ENCODE measurements around the gene EVI5L. TPM values are rescaled to one million over a fixed set of nuclear protein-coding genes. Genes with fewer than 3 reads are reported as not detected.

Gene EVI5L
- total and polyA plus RNA-seq, 2 of the 13 experiments (the other 11 are each of a cell fraction or from before 2014, with no cell fraction given): 1.7 to 2.4 TPM

- no peak for TF ChIP-seq RORA (CRISPR knock-in tag; IDR thresholded peaks at IDR 0.05)
- no peak for TF ChIP-seq ZNF451 (CRISPR knock-in tag; IDR thresholded peaks at IDR 0.05)
- no peak for TF ChIP-seq FOXC1 (CRISPR knock-in tag; IDR thresholded peaks at IDR 0.05; ENCODE audit: borderline replicate concordance)
- TF ChIP-seq ZFP36L2 (CRISPR knock-in tag; IDR thresholded peaks at IDR 0.05): no peak
- TF ChIP-seq ESRRA (CRISPR knock-in tag; IDR thresholded peaks at IDR 0.05; ENCODE audit: low read depth): peak; percentile 56; the same call in 1 of the 2 replicates
- peak; percentile 34; the same call in 1 of the 2 replicates for TF ChIP-seq RXRA (CRISPR knock-in tag; IDR thresholded peaks at IDR 0.05)
- no peak for TF ChIP-seq SIN3B (IDR thresholded peaks at IDR 0.05; ENCODE audit: low read length)
- TF ChIP-seq TARDBP (CRISPR knock-in tag; IDR thresholded peaks at IDR 0.05): 0 out of 2 replicates have a peak, but pooled peaks have one; percentile 23
- TF ChIP-seq ZBTB3 (CRISPR knock-in tag; IDR thresholded peaks at IDR 0.05; ENCODE audit: borderline replicate concordance, low read depth): 0 out of 2 replicates have a peak, but pooled peaks have one; percentile 15
- TF ChIP-seq ZFP91 (CRISPR knock-in tag; IDR thresholded peaks at IDR 0.05; ENCODE audit: borderline replicate concordance): 0 out of 2 replicates have a peak, but pooled peaks have one; percentile 4
- peak; percentile 18; the same call in 1 of the 2 replicates for TF ChIP-seq WIZ (CRISPR knock-in tag; IDR thresholded peaks at IDR 0.05)
- 0 out of 2 replicates have a peak, but pooled peaks have one; percentile 42 for TF ChIP-seq ZNF558 (CRISPR knock-in tag; IDR thresholded peaks at IDR 0.05; ENCODE audit: borderline replicate concordance)
- 0 out of 2 replicates have a peak, but pooled peaks have one; percentile 44 for TF ChIP-seq MAF1 (CRISPR knock-in tag; IDR thresholded peaks at IDR 0.05; ENCODE audit: borderline replicate concordance)
- TF ChIP-seq NR2F6 (IDR thresholded peaks at IDR 0.05): no peak
- 0 out of 2 replicates have a peak, but pooled peaks have one; percentile 23 for TF ChIP-seq NR2F6 (CRISPR knock-in tag; IDR thresholded peaks at IDR 0.05)
- 0 out of 2 replicates have a peak, but pooled peaks have one; percentile 27 for TF ChIP-seq MTA1 (CRISPR knock-in tag; IDR thresholded peaks at IDR 0.05; ENCODE audit: borderline replicate concordance)
- no peak for TF ChIP-seq SMAD9 (CRISPR knock-in tag; IDR thresholded peaks at IDR 0.05)
- 0 out of 2 replicates have a peak, but pooled peaks have one; percentile 70 for TF ChIP-seq ZNF567 (CRISPR knock-in tag; IDR thresholded peaks at IDR 0.05; ENCODE audit: borderline replicate concordance)
- no peak for TF ChIP-seq ATRX (CRISPR knock-in tag; IDR thresholded peaks at IDR 0.05; ENCODE audit: borderline replicate concordance)
- TF ChIP-seq AGO2 (optimal IDR thresholded peaks at IDR 0.05; ENCODE audit: low read depth, low read length): peak; percentile 44
- TF ChIP-seq ZBTB46 (CRISPR knock-in tag; IDR thresholded peaks at IDR 0.05; ENCODE audit: borderline replicate concordance): no peak
- TF ChIP-seq POLR2A (IDR thresholded peaks at IDR 0.05; ENCODE audit: insufficient read depth in 1 of 2, low read depth in 2 of 2, low read length in 2 of 2): 0 out of 4 replicates have a peak, but pooled peaks have one; percentile 8
- no peak for TF ChIP-seq ZNF674 (CRISPR knock-in tag; IDR thresholded peaks at IDR 0.05; ENCODE audit: low read depth)
- no peak for TF ChIP-seq TBL1XR1 (IDR thresholded peaks at IDR 0.05; ENCODE audit: borderline replicate concordance, low read length, partially characterized antibody)
- TF ChIP-seq SALL1 (CRISPR knock-in tag; IDR thresholded peaks at IDR 0.05): no peak
- no peak for TF ChIP-seq FOSL2 (CRISPR knock-in tag; IDR thresholded peaks at IDR 0.05)
- TF ChIP-seq ZNF317 (CRISPR knock-in tag; IDR thresholded peaks at IDR 0.05): 0 out of 2 replicates have a peak, but pooled peaks have one; percentile 26
- TF ChIP-seq KDM6A (CRISPR knock-in tag; IDR thresholded peaks at IDR 0.05; ENCODE audit: low read depth): no peak
Observed at GRCh38 chr19:7904074-7905020, 74.3 kb downstream of the EVI5L start (continued).
